ENCODE data around the gene ZNF865.

GRCh38 chr19:55656552-55656951 is 51.1 kb downstream of the ZNF865 start:
- TF ChIP-seq POLR2A (IDR thresholded peaks at IDR 0.05) = no peak
- no peak for TF ChIP-seq CTCF (IDR thresholded peaks at IDR 0.05 in 8 of 11, conservative IDR thresholded peaks at IDR 0.05 in 3 of 11)
- TF ChIP-seq POLR2AphosphoS5 (IDR thresholded peaks at IDR 0.05) = no peak
